ENCODE measurements around the gene SLX9. TPM values are rescaled to one million over a fixed set of nuclear protein-coding genes. Genes with fewer than 3 reads are reported as not detected.
A peak's percentile ranks its signal among the peaks of the same experiment; 100 is the strongest.

SLX9 gene
- polyA plus RNA-seq, 1 of the 3 experiments (the other 2 are of a cell fraction), result 42.9 TPM

GRCh38 chr21:44939532-44940115, at the start of gene SLX9 (continued):
- TF ChIP-seq REST (IDR thresholded peaks at IDR 0.05; ENCODE audit: low read depth, low read length), result peak; percentile 79
- TF ChIP-seq CHD2 (IDR thresholded peaks at IDR 0.05; ENCODE audit: low read length, partially characterized antibody), result peak; percentile 81
- TF ChIP-seq JUND (IDR thresholded peaks at IDR 0.05), result no peak
- peak; percentile 95; the same call in 1 of the 2 replicates for TF ChIP-seq SIN3A (IDR thresholded peaks at IDR 0.05; ENCODE audit: borderline replicate concordance, low read depth, low read length)
- TF ChIP-seq YY1 (IDR thresholded peaks at IDR 0.05; ENCODE audit: low read depth), result peak; percentile 74; the same call in 1 of the 2 replicates
- TF ChIP-seq FOSL2 (IDR thresholded peaks at IDR 0.05; ENCODE audit: borderline replicate concordance, low read depth), result no peak
- TF ChIP-seq FOXJ3 (CRISPR knock-in tag; IDR thresholded peaks at IDR 0.05), result no peak
- no peak for TF ChIP-seq RCOR1 (IDR thresholded peaks at IDR 0.05; ENCODE audit: low read length)
- TF ChIP-seq, protein P1, sequence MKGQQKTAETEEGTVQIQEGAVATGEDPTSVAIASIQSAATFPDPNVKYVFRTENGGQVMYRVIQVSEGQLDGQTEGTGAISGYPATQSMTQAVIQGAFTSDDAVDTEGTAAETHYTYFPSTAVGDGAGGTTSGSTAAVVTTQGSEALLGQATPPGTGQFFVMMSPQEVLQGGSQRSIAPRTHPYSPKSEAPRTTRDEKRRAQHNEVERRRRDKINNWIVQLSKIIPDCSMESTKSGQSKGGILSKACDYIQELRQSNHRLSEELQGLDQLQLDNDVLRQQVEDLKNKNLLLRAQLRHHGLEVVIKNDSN (IDR thresholded peaks at IDR 0.05; ENCODE audit: borderline replicate concordance, low read depth), result peak; percentile 49; the same call in 1 of the 2 replicates

DNA sequence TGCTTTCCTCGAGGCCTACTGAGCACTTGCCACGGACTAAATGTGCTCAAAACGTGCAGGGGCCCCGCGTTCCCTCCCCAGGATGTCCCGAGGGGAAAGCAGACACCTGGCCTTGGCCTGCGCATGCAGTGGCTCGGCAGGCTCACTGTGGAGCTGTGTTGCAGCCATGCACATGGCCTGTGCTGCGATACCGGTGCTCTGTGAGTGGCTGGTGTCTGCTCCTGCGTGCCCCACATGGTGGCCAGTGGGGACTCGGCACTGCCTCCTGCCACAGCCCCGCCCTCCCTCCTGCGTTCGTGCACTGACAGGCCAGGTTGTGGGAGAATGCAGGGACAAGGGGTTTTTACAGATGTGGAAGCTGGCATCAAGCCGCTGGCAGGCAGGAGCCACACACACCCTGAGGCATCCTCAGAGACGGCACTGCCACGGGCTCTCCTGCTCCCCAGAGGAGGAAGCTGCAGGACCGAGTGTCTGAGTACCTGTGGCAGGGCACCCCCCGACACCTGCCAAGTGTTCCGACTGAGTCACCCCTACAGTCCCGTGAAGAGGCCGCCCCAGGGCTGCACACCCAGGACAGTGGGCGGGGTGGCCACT, 49.4 kb upstream of the SLX9 start:
- no peaks in the 10 kb centered on the region for H4K20me1 ChIP-seq (ENCODE audit: insufficient read depth)
- no peak overlapping the region for H3K27ac ChIP-seq (ENCODE audit: low read depth in 2 of 2, low read length in 1 of 2)
- H3K36me3 ChIP-seq (replicated peaks in 1 of 2; ENCODE audit: control insufficient read depth in 1 of 2, insufficient read depth in 2 of 2, low read length in 1 of 2), result no peaks in the 10 kb centered on the region
- TF ChIP-seq NRF1 (IDR thresholded peaks at IDR 0.05; ENCODE audit: low read depth, low read length), result no peak
- TF ChIP-seq TCF12 (IDR thresholded peaks at IDR 0.05), result no peak
- no peak for TF ChIP-seq RXRA (IDR thresholded peaks at IDR 0.05; ENCODE audit: borderline replicate concordance, low read depth)
- TF ChIP-seq CHD2 (IDR thresholded peaks at IDR 0.05; ENCODE audit: low read length, partially characterized antibody), result no peak
- TF ChIP-seq, protein P2, sequence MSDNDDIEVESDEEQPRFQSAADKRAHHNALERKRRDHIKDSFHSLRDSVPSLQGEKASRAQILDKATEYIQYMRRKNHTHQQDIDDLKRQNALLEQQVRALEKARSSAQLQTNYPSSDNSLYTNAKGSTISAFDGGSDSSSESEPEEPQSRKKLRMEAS (IDR thresholded peaks at IDR 0.05; ENCODE audit: low read depth), result no peak
- 0 out of 2 replicates have a peak, but pooled peaks have one; percentile 30 for TF ChIP-seq MXI1 (IDR thresholded peaks at IDR 0.05; ENCODE audit: low read depth, low read length)
- no peaks in the 10 kb centered on the region for H3K9me2 ChIP-seq
- WGBS (ENCODE audit: low lambda C conversion rate), result 32% methylated on average over 14 of the region's 24 CpGs
- no peak overlapping the region for H3K4me3 ChIP-seq (ENCODE audit: low read depth in 2 of 2, low read length in 1 of 2)
- H3K27me3 ChIP-seq (ENCODE audit: insufficient read depth), result peaks cover 5% of the 10 kb centered on the region; the same call in 1 of the 2 replicates
- no peaks in the 10 kb centered on the region for H3K79me2 ChIP-seq (ENCODE audit: insufficient read depth)
- peak; percentile 61 for DNase-seq
- peaks cover 0 to 5% of the 10 kb centered on the region in 2 experiments; a peak in 1 of 4 replicates for H3K4me1 ChIP-seq (ENCODE audit: control insufficient read depth in 1 of 2, insufficient read depth in 2 of 2, low read depth in 1 of 2, low read length in 1 of 2)
- ChIA-PET POLR2A (no interaction called here), CTCF (interaction anchor here (2.9 to 5.5 kb wide), 2 partner anchors 21 to 42 kb away, joined by 9 to 39 read pairs; no protein-coding TSS in a partner anchor)
- no peaks in the 10 kb centered on the region for H3F3A ChIP-seq (replicated peaks; ENCODE audit: insufficient read depth)
- no peak overlapping the region for H3K4me2 ChIP-seq
- no peak overlapping the region for H3K9ac ChIP-seq
- H2AFZ ChIP-seq (ENCODE audit: low read depth), result no peak overlapping the region
- H3K9me3 ChIP-seq, result no peaks in the 10 kb centered on the region

Data from SK-N-SH (cell line).